Lung (tissue), 12 donors: Measurements from ENCODE around the gene ANKRD13B. TPM values are rescaled to one million over a fixed set of nuclear protein-coding genes. Genes with fewer than 3 reads are reported as not detected.

Experiments used
- ATAC-seq: fragments of 200-7000 bp; cut with Tn5 transposase; one replicate; pipeline ENCODE4 v1.9.1; 2020; ENCODE audit warnings: moderate number of reproducible peaks; ENCODE audit not compliant: insufficient read depth, low FRiP score
- DNase-seq, 3 donors: peaks; one replicate each; pipeline ENCODE4 v3.0.0-alpha.2; 2013 to 2017
- H3K27ac ChIP-seq, 2 donors: one replicate each; pipeline ENCODE4 v1.5.1; 2013; ENCODE audit warnings: mild to moderate bottlenecking in 2 of 2, moderate library complexity in 2 of 2, control low read depth in 1 of 2, inconsistent platforms in 1 of 2, low read depth in 1 of 2, low read length in 1 of 2
- H3K27me3 ChIP-seq, 3 donors: one replicate each; pipeline ENCODE4 v1.5.1; 2013; ENCODE audit warnings: low read length in 2 of 3; ENCODE audit not compliant: control insufficient read depth in 3 of 3, insufficient read depth in 3 of 3
- H3K36me3 ChIP-seq, 4 donors: one replicate each; pipeline ENCODE4 v1.5.1; 2013; ENCODE audit warnings: low read length in 4 of 4, mild to moderate bottlenecking in 1 of 4, moderate library complexity in 1 of 4; ENCODE audit not compliant: control insufficient read depth in 4 of 4, insufficient read depth in 4 of 4
- H3K4me1 ChIP-seq, 5 donors: one replicate each; pipeline ENCODE4 v1.5.1; 2013; ENCODE audit warnings: low read length in 5 of 5, mild to moderate bottlenecking in 2 of 5, moderate library complexity in 1 of 5; ENCODE audit not compliant: control insufficient read depth in 5 of 5, insufficient read depth in 5 of 5
- H3K4me3 ChIP-seq: one replicate; pipeline ENCODE4 v1.5.1; 2013; ENCODE audit warnings: mild to moderate bottlenecking, control low read depth, moderate library complexity
- H3K9ac ChIP-seq, 2 donors: one replicate each; pipeline ENCODE4 v1.5.1; 2013; ENCODE audit warnings: low read length in 2 of 2, control low read depth in 1 of 2; ENCODE audit not compliant: insufficient read depth in 1 of 2
- H3K9me3 ChIP-seq, 4 donors: one replicate each; pipeline ENCODE4 v1.5.1; 2013; ENCODE audit warnings: low read length in 3 of 4, mild to moderate bottlenecking in 1 of 4, moderate library complexity in 1 of 4; ENCODE audit not compliant: control insufficient read depth in 4 of 4, insufficient read depth in 3 of 4
- WGBS, 2 donors: extraction: QIAGEN DNeasy Blood & Tissue Kit; methylation state at CpG; one replicate each; pipeline ENCODE4 v1.1.7; 2013; 5-methylcytosine and 5-hydroxymethylcytosine counted together
- polyA plus RNA-seq, 2 donors: library from polyadenylated mRNA; stranded (reverse); fragments of 200-250 nt; gene quantifications; one replicate each; pipeline ENCODE4 v1.2.1, GENCODE V29; 2013
- total RNA-seq, 2 donors: library from RNA; depleted of rRNA in 1 of 2; stranded (reverse); fragments of >200 nt in 1 of 2; gene quantifications; one replicate each; pipeline ENCODE4 v1.2.1, GENCODE V29; 2014 to 2021
- TF ChIP-seq, protein P1 (sequence below): IDR thresholded peaks from 2 replicates; pipeline ENCODE4 v1.5.1; 2012; ENCODE audit warnings: mild to moderate bottlenecking; ENCODE audit errors: control extremely low read depth, extremely low read depth
- donor health status: control.
- donor health status: control.
- donor health status: Bipolar disorder and iron deficiency.
- donor health status: healthy.
- donor health status: DM: yes; HTN: yes; CAD: no.

The ANKRD13B gene
- total and polyA plus RNA-seq, 4 donors, result 2.7 to 6.9 (median 4.9) TPM

DNA sequence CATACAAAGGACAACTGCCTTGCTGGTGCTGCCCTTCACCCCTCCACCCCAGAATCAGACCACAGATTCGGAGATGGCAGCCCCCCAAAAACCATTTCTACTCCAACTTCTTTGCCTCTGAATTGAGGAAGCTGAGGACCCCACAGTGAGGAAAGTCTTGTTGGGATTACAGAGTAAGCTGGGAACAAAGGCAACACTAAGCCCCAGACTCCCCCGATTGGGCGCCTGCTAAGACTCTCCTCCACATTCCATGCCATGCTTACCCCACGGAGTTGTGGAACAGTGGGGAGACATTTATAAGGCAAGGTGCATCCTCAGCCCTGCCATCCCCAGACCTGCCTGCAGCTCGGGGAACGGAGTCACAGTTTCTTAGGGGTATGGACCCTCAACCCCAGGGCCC lies 5.3 kb upstream of the ANKRD13B start:
- WGBS, 2 donors, result 74 to 86% methylated on average over 6 of the region's 6 CpGs
- peaks cover 7 to 67% (median 34%) of the 10 kb centered on the region in 5 donors for H3K4me1 ChIP-seq
- no peak overlapping the region for H3K9ac ChIP-seq
- no peak overlapping the region for H3K4me3 ChIP-seq
- H3K27me3 ChIP-seq, result no peaks in the 10 kb centered on the region
- peaks cover 0 to 8% (median 3%) of the 10 kb centered on the region in 4 donors for H3K36me3 ChIP-seq
- peaks cover 0 to 3% (median 0%) of the 10 kb centered on the region in 4 donors for H3K9me3 ChIP-seq
- peak overlapping the region; percentile 2 to 92 for H3K27ac ChIP-seq
- no peak for DNase-seq
- ATAC-seq, result no peak
- TF ChIP-seq, protein P1, sequence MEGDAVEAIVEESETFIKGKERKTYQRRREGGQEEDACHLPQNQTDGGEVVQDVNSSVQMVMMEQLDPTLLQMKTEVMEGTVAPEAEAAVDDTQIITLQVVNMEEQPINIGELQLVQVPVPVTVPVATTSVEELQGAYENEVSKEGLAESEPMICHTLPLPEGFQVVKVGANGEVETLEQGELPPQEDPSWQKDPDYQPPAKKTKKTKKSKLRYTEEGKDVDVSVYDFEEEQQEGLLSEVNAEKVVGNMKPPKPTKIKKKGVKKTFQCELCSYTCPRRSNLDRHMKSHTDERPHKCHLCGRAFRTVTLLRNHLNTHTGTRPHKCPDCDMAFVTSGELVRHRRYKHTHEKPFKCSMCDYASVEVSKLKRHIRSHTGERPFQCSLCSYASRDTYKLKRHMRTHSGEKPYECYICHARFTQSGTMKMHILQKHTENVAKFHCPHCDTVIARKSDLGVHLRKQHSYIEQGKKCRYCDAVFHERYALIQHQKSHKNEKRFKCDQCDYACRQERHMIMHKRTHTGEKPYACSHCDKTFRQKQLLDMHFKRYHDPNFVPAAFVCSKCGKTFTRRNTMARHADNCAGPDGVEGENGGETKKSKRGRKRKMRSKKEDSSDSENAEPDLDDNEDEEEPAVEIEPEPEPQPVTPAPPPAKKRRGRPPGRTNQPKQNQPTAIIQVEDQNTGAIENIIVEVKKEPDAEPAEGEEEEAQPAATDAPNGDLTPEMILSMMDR, result no peak

- DNase-seq, result peak in 1 of 3 donors; percentile 30
- Histone ChIP-seq H3K27ac (peak overlapping the region; percentile 2 to 92), H3K9me3 (peaks cover 0 to 3% (median 0%) of the 10 kb centered on the region in 4 donors), H3K9ac (no peak overlapping the region), H3K36me3 (peaks cover 0 to 5% (median under 1%) of the 10 kb centered on the region in 4 donors), H3K4me1 (peaks cover 7 to 70% (median 36%) of the 10 kb centered on the region in 5 donors), H3K27me3 (no peaks in the 10 kb centered on the region), H3K4me3 (peak overlapping the region; percentile 80)
- ATAC-seq, result no peak
- TF ChIP-seq, protein P1, result no peak
- 23 to 29% methylated on average over 8 of the region's 8 CpGs for WGBS, 2 donors
Observed at GRCh38 chr17:29588017-29588561, 4.8 kb upstream of the ANKRD13B start.

- 1% methylated on average over 46 to 72 of the region's 72 CpGs for WGBS, 2 donors
- Histone ChIP-seq H3K4me1 (peaks cover 7 to 72% (median 33%) of the 10 kb centered on the region in 5 donors), H3K27me3 (no peaks in the 10 kb centered on the region), H3K27ac (peak overlapping the region; percentile 80 to 92), H3K4me3 (peak overlapping the region; percentile 80), H3K9ac (no peak overlapping the region), H3K36me3 (no peaks in the 10 kb centered on the region), H3K9me3 (no peaks in the 10 kb centered on the region)
- TF ChIP-seq, protein P1, result no peak
- DNase-seq (peak in 2 of 3 donors; percentile 11 to 28), ATAC-seq (no peak)
Observed at GRCh38 chr17:29588562-29589411, 4.1 kb upstream of the ANKRD13B start.
